PC-3 (cell line): ENCODE measurements around the gene JAKMIP2. TPM values are rescaled to one million over a fixed set of nuclear protein-coding genes. Genes with fewer than 3 reads are reported as not detected.

Source experiments
- ATAC-seq: fragments of 200-7000 bp; cut with Tn5 transposase; 2 replicates; pipeline ENCODE4 v1.9.1; 2020; ENCODE audit warnings: mild to moderate bottlenecking, moderate library complexity
- BruUV-seq: library from RNA; stranded (reverse); fragments of 400-500 nt; replicated peaks from 2 replicates; lab custom pipeline; 2021; lab: Mats Ljungman, UMichigan
- CTCF ChIA-PET: fragments of 300-600 bp; sonication (Branson Sonifier 250); formaldehyde crosslinking; loops from one replicate; lab custom pipeline; 2022; ENCODE audit warnings: antibody characterized with exemption; lab: Charles Lee
- POLR2A ChIA-PET: fragments of 300-600 bp; sonication (Branson Sonifier 250); formaldehyde crosslinking; loops from one replicate; lab custom pipeline; 2022; ENCODE audit warnings: antibody characterized with exemption; ENCODE audit not compliant: unreplicated experiment; lab: Charles Lee
- DNase-seq: peaks from one replicate; pipeline ENCODE4 v3.0.0-alpha.2; 2015
- H2AFZ ChIP-seq: fragments of 300-600 bp; sonication (generic); 2 replicates; pipeline ENCODE4 v1.6.0; 2016; ENCODE audit warnings: antibody characterized with exemption, low read length
- H3F3A ChIP-seq: fragments of 300-600 bp; sonication (generic); one replicate; pipeline ENCODE4 v1.6.0; 2017; ENCODE audit warnings: antibody characterized with exemption, low read length, control low read depth, mild to moderate bottlenecking; ENCODE audit not compliant: unreplicated experiment
- H3K27ac ChIP-seq: fragments of 300-600 bp; sonication (generic); 2 replicates; pipeline ENCODE4 v1.5.1; 2016; ENCODE audit warnings: mild to moderate bottlenecking, low read length
- H3K27me3 ChIP-seq: fragments of 300-600 bp; sonication (generic); 2 replicates; pipeline ENCODE4 v1.6.1; 2016; ENCODE audit warnings: low read length, mixed read lengths
- H3K36me3 ChIP-seq: fragments of 300-600 bp; sonication (generic); 2 replicates; pipeline ENCODE4 v1.6.1; 2016; ENCODE audit warnings: low read depth, mixed run types, low read length, mixed read lengths
- H3K4me1 ChIP-seq: fragments of 300-600 bp; sonication (generic); 2 replicates; pipeline ENCODE4 v1.5.1; 2016; ENCODE audit warnings: low read length; ENCODE audit not compliant: insufficient read depth
- H3K4me2 ChIP-seq: fragments of 300-600 bp; sonication (generic); 2 replicates; pipeline ENCODE4 v1.6.0; 2016; ENCODE audit warnings: low read length
- H3K4me3 ChIP-seq: fragments of 300-600 bp; sonication (generic); 2 replicates; pipeline ENCODE4 v1.5.1; 2016; ENCODE audit warnings: mild to moderate bottlenecking, low read length, mixed read lengths
- H3K79me2 ChIP-seq: fragments of 300-600 bp; sonication (generic); 2 replicates; pipeline ENCODE4 v1.6.1; 2017; ENCODE audit warnings: low read length, mixed read lengths
- H3K9ac ChIP-seq: fragments of 300-600 bp; sonication (generic); 2 replicates; pipeline ENCODE4 v1.6.0; 2016; ENCODE audit warnings: mild to moderate bottlenecking, low read length
- H3K9me2 ChIP-seq: fragments of 300-600 bp; sonication (generic); replicated peaks from 2 replicates; pipeline ENCODE4 v1.6.1; 2016; ENCODE audit warnings: mixed run types, low read length, mixed read lengths
- H3K9me3 ChIP-seq: fragments of 300-600 bp; sonication (generic); 2 replicates; pipeline ENCODE4 v1.6.1; 2016; ENCODE audit warnings: low read length, mixed read lengths
- H4K20me1 ChIP-seq: fragments of 300-600 bp; sonication (generic); 2 replicates; pipeline ENCODE4 v1.6.1; 2016; ENCODE audit warnings: low read length, mixed read lengths
- EZH2 ChIP-seq: fragments of 300-600 bp; sonication (generic); IDR thresholded peaks from one replicate; pipeline ENCODE4 v1.6.1; 2017; ENCODE audit warnings: antibody characterized with exemption, mild to moderate bottlenecking, low read length; ENCODE audit not compliant: unreplicated experiment
- EZH2phosphoT487 ChIP-seq: fragments of 300-600 bp; sonication (generic); IDR thresholded peaks from 2 replicates; pipeline ENCODE4 v1.6.1; 2018; ENCODE audit warnings: mild to moderate bottlenecking, antibody characterized with exemption, low read length, borderline replicate concordance
- intact Hi-C: fragments of 100-400 bp; cut with micrococcal nuclease; formaldehyde crosslinking; loops from 2 replicates; pipeline ENCODE4 v1.9.0; 2023
- total RNA-seq: library from RNA; depleted of rRNA; stranded (reverse); fragments of >200 nt; gene quantifications from 2 replicates; pipeline ENCODE4 v1.2.3, GENCODE V29; 2014
- TF ChIP-seq, protein P1 (sequence below): fragments of 300-600 bp; sonication (generic); conservative IDR thresholded peaks from 2 replicates; pipeline ENCODE4 v1.5.1; 2017; ENCODE audit warnings: antibody characterized with exemption, low read depth, mild to moderate bottlenecking, low read length

The JAKMIP2 gene
- total RNA-seq, 1 experiment from 2014 or later: 0.15 TPM

DNA sequence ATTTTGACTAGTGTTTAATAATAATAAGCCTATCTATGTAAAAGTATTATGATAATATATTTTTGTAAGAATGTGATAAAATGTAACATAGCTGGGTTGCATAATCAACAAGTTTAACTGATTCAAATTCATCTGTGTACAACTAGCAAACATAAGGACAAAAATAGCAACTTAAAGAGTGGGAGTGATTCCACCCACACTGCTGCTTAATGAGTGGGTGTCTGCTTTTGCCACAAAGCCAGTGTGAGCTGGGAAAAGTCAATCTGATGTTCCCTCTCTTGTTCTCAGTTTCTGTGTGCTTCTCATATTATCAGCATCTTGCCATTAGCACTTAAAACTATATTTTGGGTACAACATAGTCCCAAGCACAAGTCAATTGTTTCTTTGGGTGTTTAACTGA lies 161.5 kb downstream of the JAKMIP2 start:
- Histone ChIP-seq H3K9me2 (no peaks in the 10 kb centered on the region), H3K9ac (no peak overlapping the region), H3F3A (no peaks in the 10 kb centered on the region), H4K20me1 (no peaks in the 10 kb centered on the region), H3K4me3 (no peak overlapping the region), H3K4me2 (no peak overlapping the region), H3K79me2 (no peaks in the 10 kb centered on the region), H3K36me3 (no peaks in the 10 kb centered on the region), H3K27me3 (no peaks in the 10 kb centered on the region), H3K9me3 (0 out of 2 replicates have a peak, but pooled peaks cover 5% of the 10 kb centered on the region), H3K27ac (no peak overlapping the region), H3K4me1 (no peaks in the 10 kb centered on the region), H2AFZ (no peak overlapping the region)
- intact Hi-C loops: no loop called here
- DNase-seq (no peak), ATAC-seq (no peak)
- no peak for TF ChIP-seq EZH2
- BruUV-seq: no TSS peak
- ChIA-PET POLR2A (no interaction called here), CTCF (no interaction called here)

DNA sequence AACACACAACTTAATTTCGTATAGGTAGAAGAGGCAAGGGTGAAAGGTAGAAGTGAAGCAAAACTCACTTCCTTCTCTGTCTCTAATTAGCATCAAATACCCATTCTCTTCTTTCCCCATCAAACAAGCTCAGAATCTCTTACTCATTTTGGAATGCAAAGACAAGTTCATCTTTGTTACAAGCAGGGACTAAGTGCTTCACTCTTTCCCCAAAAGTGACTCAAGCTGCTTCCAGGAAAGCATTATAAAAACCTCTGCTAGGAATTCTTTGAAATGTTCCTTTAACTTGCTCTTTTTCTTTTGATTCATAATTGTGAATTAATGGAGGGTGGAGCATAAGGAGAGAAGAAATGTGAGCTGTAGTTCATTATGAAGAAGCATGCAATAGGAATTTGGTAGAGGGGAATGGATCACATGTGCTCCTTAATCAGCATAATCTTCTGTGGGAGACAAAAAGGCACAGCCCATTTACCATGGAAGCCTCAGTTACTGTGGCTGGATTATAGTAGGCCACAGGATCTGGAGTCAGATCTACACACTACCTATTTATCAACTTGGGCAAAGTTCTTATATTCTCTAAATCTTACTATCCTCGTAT lies 163.1 kb downstream of the JAKMIP2 start:
- ATAC-seq: no peak
- Histone ChIP-seq H3K4me1 (no peaks in the 10 kb centered on the region), H3K9me2 (no peaks in the 10 kb centered on the region), H3K27me3 (no peaks in the 10 kb centered on the region), H3K36me3 (no peaks in the 10 kb centered on the region), H3K79me2 (no peaks in the 10 kb centered on the region), H4K20me1 (no peaks in the 10 kb centered on the region), H3K4me2 (no peak overlapping the region), H3K4me3 (no peak overlapping the region), H3K9ac (no peak overlapping the region), H3F3A (no peaks in the 10 kb centered on the region), H3K27ac (no peak overlapping the region), H2AFZ (no peak overlapping the region), H3K9me3 (0 out of 2 replicates have a peak, but pooled peaks cover 5% of the 10 kb centered on the region)
- TF ChIP-seq EZH2phosphoT487 (no peak), EZH2 (no peak)
- TF ChIP-seq, protein P1, sequence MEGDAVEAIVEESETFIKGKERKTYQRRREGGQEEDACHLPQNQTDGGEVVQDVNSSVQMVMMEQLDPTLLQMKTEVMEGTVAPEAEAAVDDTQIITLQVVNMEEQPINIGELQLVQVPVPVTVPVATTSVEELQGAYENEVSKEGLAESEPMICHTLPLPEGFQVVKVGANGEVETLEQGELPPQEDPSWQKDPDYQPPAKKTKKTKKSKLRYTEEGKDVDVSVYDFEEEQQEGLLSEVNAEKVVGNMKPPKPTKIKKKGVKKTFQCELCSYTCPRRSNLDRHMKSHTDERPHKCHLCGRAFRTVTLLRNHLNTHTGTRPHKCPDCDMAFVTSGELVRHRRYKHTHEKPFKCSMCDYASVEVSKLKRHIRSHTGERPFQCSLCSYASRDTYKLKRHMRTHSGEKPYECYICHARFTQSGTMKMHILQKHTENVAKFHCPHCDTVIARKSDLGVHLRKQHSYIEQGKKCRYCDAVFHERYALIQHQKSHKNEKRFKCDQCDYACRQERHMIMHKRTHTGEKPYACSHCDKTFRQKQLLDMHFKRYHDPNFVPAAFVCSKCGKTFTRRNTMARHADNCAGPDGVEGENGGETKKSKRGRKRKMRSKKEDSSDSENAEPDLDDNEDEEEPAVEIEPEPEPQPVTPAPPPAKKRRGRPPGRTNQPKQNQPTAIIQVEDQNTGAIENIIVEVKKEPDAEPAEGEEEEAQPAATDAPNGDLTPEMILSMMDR: no peak
- intact Hi-C loops: no loop called here
- DNase-seq: no peak
- no TSS peak for BruUV-seq
- ChIA-PET POLR2A (no interaction called here), CTCF (interaction anchor here (0.6 kb wide), 1 partner anchor 236 kb away, joined by 4 read pairs; no protein-coding TSS in a partner anchor)

DNA sequence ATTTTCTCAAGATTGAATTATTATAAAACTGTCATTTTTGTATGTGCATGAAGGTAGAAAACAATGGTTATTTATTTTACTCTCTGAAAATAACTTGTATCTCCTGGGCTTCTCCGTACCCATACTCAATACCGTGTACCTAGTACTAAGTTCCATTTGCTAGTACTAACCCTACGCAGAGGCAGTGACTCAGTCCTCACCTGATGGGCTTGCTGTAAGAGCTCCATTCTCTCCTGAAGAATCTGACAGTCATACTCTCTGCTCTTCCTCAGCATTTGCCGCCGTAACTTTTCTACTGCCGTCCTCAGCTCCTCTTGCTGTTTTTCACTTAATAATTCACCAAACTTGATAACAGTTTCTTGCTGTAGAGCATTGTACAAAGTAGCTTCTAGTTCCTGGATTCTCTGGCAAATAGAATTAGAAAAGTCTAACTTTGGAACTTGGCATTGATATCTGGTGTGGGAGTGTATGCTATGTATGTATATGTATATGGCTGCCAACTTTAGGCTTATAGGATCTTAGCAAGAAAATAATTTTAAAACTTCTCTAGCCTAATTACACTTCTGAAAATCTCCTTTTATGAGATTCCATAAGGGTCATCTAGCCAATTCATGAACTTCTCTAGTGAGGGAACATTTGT lies 164.7 kb downstream of the JAKMIP2 start:
- no peaks in the 10 kb centered on the region for H3K9me2 ChIP-seq
- 0 out of 2 replicates have a peak, but pooled peaks cover 5% of the 10 kb centered on the region for H3K9me3 ChIP-seq
- H3F3A ChIP-seq: no peaks in the 10 kb centered on the region
- CTCF ChIA-PET: interaction anchor here (0.6 kb wide), 1 partner anchor 8 kb away, joined by 3 read pairs; no protein-coding TSS in a partner anchor
- H3K4me3 ChIP-seq: no peak overlapping the region
- no peaks in the 10 kb centered on the region for H3K79me2 ChIP-seq
- BruUV-seq: no TSS peak
- TF ChIP-seq EZH2phosphoT487 (no peak), EZH2 (no peak)
- TF ChIP-seq, protein P1: no peak
- H3K27ac ChIP-seq: no peak overlapping the region
- ATAC-seq (no peak), DNase-seq (no peak)
- H3K27me3 ChIP-seq: no peaks in the 10 kb centered on the region
- intact Hi-C loops: no loop called here
- POLR2A ChIA-PET: no interaction called here
- no peak overlapping the region for H3K4me2 ChIP-seq
- H3K36me3 ChIP-seq: no peaks in the 10 kb centered on the region
- no peak overlapping the region for H3K9ac ChIP-seq
- no peak overlapping the region for H2AFZ ChIP-seq
- H3K4me1 ChIP-seq: peaks cover 9% of the 10 kb centered on the region; the same call in 1 of the 2 replicates
- H4K20me1 ChIP-seq: no peaks in the 10 kb centered on the region
